BLaER1 treated with 17β-estradiol and CSF1 and Interleukin-3, amounts not matched to agents 10 nM and 100 nM (cell line): ENCODE data around the gene KIT.
"Not testable (repeated sequence)": the region's sequence is repeated elsewhere in the genome, so short reads cannot be mapped to it uniquely, and the experiment has no call there.

Source experiments
- H3K27ac ChIP-seq, 11 experiments: shearing (Covaris generic); formaldehyde crosslinking; 2 replicates each; pipeline ENCODE4 v1.8.1; 2022
- H3K27me3 ChIP-seq, 11 experiments: shearing (Covaris generic); formaldehyde crosslinking; 2 replicates each; pipeline ENCODE4 v1.8.1; 2022
- H3K36me3 ChIP-seq, 11 experiments: shearing (Covaris generic); formaldehyde crosslinking; 2 replicates each; pipeline ENCODE4 v1.8.1; 2022
- H3K4me1 ChIP-seq, 10 experiments: shearing (Covaris generic); formaldehyde crosslinking; 2 replicates each; pipeline ENCODE4 v1.8.1; 2022
- H3K4me2 ChIP-seq, 11 experiments: shearing (Covaris generic); formaldehyde crosslinking; 2 replicates each; pipeline ENCODE4 v1.8.1; 2022
- H3K4me3 ChIP-seq, 10 experiments: shearing (Covaris generic); formaldehyde crosslinking; 2 replicates each; pipeline ENCODE4 v1.8.1; 2022
- H3K9ac ChIP-seq, 11 experiments: shearing (Covaris generic); formaldehyde crosslinking; 2 replicates each; pipeline ENCODE4 v1.8.1; 2022
- H3K9me3 ChIP-seq, 11 experiments: shearing (Covaris generic); formaldehyde crosslinking; replicated peaks in 1 of 11; 2 replicates each; pipeline ENCODE4 v1.8.1; 2022
- H4K20me1 ChIP-seq, 11 experiments: shearing (Covaris generic); formaldehyde crosslinking; 2 replicates each; pipeline ENCODE4 v1.8.1; 2022
- Cebpa-rat ChIP-seq, 11 experiments: shearing (Covaris generic); IDR thresholded peaks; 2 replicates each; pipeline ENCODE4 v1.8.1; 2022

The KIT gene

DNA sequence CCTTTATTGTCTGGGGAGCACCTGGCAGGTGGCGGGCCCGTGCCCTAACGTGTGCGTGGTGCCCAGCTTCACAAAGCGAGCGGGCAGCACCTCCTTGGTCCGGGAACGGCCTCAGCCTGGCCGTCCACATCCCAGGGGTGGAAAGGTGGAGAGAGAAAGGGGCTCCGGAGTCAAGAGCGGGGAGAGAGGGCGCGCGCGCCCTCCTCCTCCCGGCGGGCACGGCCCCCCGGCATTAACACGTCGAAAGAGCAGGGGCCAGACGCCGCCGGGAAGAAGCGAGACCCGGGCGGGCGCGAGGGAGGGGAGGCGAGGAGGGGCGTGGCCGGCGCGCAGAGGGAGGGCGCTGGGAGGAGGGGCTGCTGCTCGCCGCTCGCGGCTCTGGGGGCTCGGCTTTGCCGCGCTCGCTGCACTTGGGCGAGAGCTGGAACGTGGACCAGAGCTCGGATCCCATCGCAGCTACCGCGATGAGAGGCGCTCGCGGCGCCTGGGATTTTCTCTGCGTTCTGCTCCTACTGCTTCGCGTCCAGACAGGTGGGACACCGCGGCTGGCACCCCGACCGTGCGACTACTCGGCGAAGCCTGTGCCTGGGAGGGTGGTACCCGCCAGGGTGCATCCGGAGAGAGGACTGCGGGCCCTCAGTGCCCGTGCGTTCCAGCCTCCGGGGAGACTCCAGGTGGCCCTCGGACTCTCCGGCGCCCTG is at the start of gene KIT:
Gene KIT, plus strand, starts transcription at position 407 of the 701 bp plus-strand sequence. Its CDS starts 58 bp downstream, at position 465.
- Histone ChIP-seq H3K27ac (no peak within 1 kb of the TSS), H3K4me3 (peak within 1 kb of the TSS; percentile 56 to 75 (median 64)), H3K4me1 (peaks cover 8 to 30% (median 25%) of the 10 kb centered on the region in 10 experiments; a peak in 18 of 20 replicates), H4K20me1 (peaks cover 0 to 33% (median 6%) of the 10 kb centered on the region in 11 experiments; a peak in 8 of 22 replicates), H3K36me3 (no peaks in the 10 kb centered on the region), H3K27me3 (peaks cover 50 to 78% (median 71%) of the 10 kb centered on the region in 11 experiments), H3K9ac (peak within 1 kb of the TSS; percentile 20 to 73 (median 60); a peak in 20 of 22 replicates), H3K9me3 (no peaks in the 10 kb centered on the region), H3K4me2 (peak within 1 kb of the TSS; percentile 94 to 100 (median 100))
- no peak for TF ChIP-seq Cebpa-rat (IDR thresholded peaks at IDR 0.05)

DNA sequence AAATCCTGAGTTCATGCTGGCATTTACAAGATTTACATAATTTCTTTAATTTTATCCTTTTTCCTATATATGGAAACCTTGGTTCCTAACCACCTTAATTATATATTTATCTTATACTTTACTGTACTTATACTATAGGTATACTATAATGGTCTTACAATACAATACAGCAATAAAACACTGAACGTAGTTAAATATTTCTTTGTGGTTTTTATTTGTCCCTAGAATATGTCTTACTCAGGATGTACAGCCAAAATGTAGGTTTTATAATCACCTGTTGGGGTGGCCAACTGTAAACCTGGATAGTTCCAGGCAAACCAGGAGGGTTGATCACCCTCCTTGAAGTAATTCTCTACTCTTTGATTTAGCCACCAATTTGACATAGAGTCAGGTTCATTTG is 48.4 kb upstream of the KIT start:
- Histone ChIP-seq H3K9ac (no peak overlapping the region), H4K20me1 (no peaks in the 10 kb centered on the region), H3K4me2 (no peak overlapping the region), H3K4me3 (no peak overlapping the region), H3K27me3 (no peaks in the 10 kb centered on the region), H3K27ac (no peak overlapping the region), H3K4me1 (no peaks in the 10 kb centered on the region), H3K36me3 (no peaks in the 10 kb centered on the region), H3K9me3 (0 out of 22 replicates have a peak, but pooled peaks cover 0 to 4% (median 0%) of the 10 kb centered on the region in 11 experiments)
- TF ChIP-seq Cebpa-rat (IDR thresholded peaks at IDR 0.05) = no peak

GRCh38 chr4:54614149-54614548 is 43.6 kb upstream of the KIT start:
- Histone ChIP-seq H3K9ac (no peak overlapping the region), H4K20me1 (no peaks in the 10 kb centered on the region), H3K36me3 (no peaks in the 10 kb centered on the region), H3K27me3 (no peaks in the 10 kb centered on the region), H3K9me3 (no peaks in the 10 kb centered on the region), H3K4me1 (no peaks in the 10 kb centered on the region), H3K4me3 (no peak overlapping the region), H3K27ac (no peak overlapping the region), H3K4me2 (no peak overlapping the region)
- TF ChIP-seq Cebpa-rat (IDR thresholded peaks at IDR 0.05) = peak in 2 of 11 experiments; percentile 32 to 68; a peak in 3 of 22 replicates

DNA sequence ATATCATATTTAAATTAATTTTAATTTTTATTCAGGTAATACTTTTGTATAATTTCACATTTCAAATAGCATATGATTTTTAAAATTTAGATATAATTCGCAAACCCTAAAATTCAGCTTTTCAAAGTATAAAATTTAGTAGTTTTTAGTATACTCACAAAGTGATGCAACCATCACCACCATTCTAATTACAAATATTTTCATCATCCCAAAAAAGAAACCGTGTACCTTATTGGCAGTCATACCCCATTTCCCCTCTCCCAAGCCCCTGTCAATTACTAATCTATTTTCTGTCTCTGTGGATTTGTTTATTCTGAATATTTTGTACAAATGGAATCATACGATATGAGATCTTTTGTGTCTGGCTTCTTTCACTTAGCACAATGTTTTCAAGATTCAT is 37.0 kb upstream of the KIT start:
- H3K9me3 ChIP-seq = no peaks in the 10 kb centered on the region
- no peaks in the 10 kb centered on the region for H3K27me3 ChIP-seq
- no peaks in the 10 kb centered on the region for H3K4me1 ChIP-seq
- no peak overlapping the region for H3K4me2 ChIP-seq
- H3K4me3 ChIP-seq = no peak overlapping the region
- H3K9ac ChIP-seq = no peak overlapping the region
- no peak overlapping the region for H3K27ac ChIP-seq
- H3K36me3 ChIP-seq = no peaks in the 10 kb centered on the region
- no peak for TF ChIP-seq Cebpa-rat (IDR thresholded peaks at IDR 0.05)
- no peaks in the 10 kb centered on the region for H4K20me1 ChIP-seq

- Histone ChIP-seq H3K4me3 (no peak overlapping the region), H3K4me2 (no peak overlapping the region), H3K36me3 (no peaks in the 10 kb centered on the region), H3K4me1 (no peaks in the 10 kb centered on the region), H4K20me1 (no peaks in the 10 kb centered on the region), H3K9me3 (no peaks in the 10 kb centered on the region), H3K9ac (no peak overlapping the region), H3K27me3 (no peaks in the 10 kb centered on the region), H3K27ac (no peak overlapping the region)
- TF ChIP-seq Cebpa-rat (IDR thresholded peaks at IDR 0.05) = no peak
These were observed 32.4 kb upstream of the KIT start for GRCh38 chr4:54625391-54625790.

GRCh38 chr4:54626113-54626512 is 31.6 kb upstream of the KIT start:
- TF ChIP-seq Cebpa-rat (IDR thresholded peaks at IDR 0.05) = no peak
- no peak overlapping the region for H3K9ac ChIP-seq
- H3K27me3 ChIP-seq = no peaks in the 10 kb centered on the region
- H3K4me2 ChIP-seq = no peak overlapping the region
- no peaks in the 10 kb centered on the region for H3K4me1 ChIP-seq
- H3K27ac ChIP-seq = no peak overlapping the region
- H3K36me3 ChIP-seq = no peaks in the 10 kb centered on the region
- H4K20me1 ChIP-seq = no peaks in the 10 kb centered on the region
- H3K9me3 ChIP-seq = no peaks in the 10 kb centered on the region
- no peak overlapping the region for H3K4me3 ChIP-seq

- Histone ChIP-seq H3K4me3 (no peak overlapping the region), H3K36me3 (no peaks in the 10 kb centered on the region), H3K27me3 (no peaks in the 10 kb centered on the region), H3K27ac (no peak overlapping the region), H3K4me2 (no peak overlapping the region), H3K4me1 (no peaks in the 10 kb centered on the region), H3K9ac (no peak overlapping the region), H4K20me1 (no peaks in the 10 kb centered on the region), H3K9me3 (peaks cover 0 to 15% (median 10%) of the 10 kb centered on the region in 11 experiments; a peak in 12 of 22 replicates)
- no peak for TF ChIP-seq Cebpa-rat (IDR thresholded peaks at IDR 0.05)
These were observed 25.2 kb upstream of the KIT start for GRCh38 chr4:54632537-54632936.

DNA sequence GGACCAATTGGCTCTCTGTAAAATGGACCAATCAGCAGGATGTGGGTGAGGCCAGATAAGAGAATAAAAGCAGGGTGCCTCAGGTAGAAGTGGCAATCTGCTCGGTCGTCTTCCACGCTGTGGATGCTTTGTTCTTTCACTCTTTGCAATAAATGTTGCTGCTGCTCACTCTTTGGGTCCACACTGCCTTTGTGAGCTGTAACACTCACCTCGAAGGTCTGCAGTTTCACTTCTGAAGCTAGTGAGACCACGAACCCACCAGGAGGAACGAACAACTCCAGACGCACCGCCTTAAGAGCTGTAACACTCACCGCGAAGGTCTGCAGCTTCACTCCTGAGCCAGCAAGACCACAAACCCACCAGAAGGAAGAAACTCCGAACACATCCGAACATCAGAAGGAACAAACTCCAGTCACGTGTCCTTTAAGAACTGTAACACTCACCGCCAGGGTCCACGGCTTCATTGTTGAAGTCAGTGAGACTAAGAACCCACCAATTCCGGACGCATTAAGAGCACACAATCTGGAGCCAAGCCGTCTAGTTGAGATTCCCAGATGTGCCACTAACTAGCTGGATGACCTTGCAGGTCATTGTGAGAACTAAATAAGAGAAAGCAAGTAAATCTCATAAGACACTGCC is 24.5 kb upstream of the KIT start:
- H4K20me1 ChIP-seq, H3K27ac ChIP-seq, H3K4me3 ChIP-seq, H3K4me2 ChIP-seq, H3K27me3 ChIP-seq, H3K36me3 ChIP-seq, H3K9ac ChIP-seq, H3K4me1 ChIP-seq: not testable (repeated sequence)
- H3K9me3 ChIP-seq = peaks cover 0 to 15% (median 10%) of the 10 kb centered on the region in 11 experiments; a peak in 12 of 22 replicates

- Histone ChIP-seq H3K9me3 (peaks cover 0 to 15% (median 10%) of the 10 kb centered on the region in 11 experiments; a peak in 12 of 22 replicates), H3K4me3 (no peak overlapping the region), H3K4me1 (no peaks in the 10 kb centered on the region), H3K4me2 (no peak overlapping the region), H3K27ac (no peak overlapping the region), H4K20me1 (no peaks in the 10 kb centered on the region), H3K9ac (no peak overlapping the region), H3K36me3 (no peaks in the 10 kb centered on the region), H3K27me3 (no peaks in the 10 kb centered on the region)
- TF ChIP-seq Cebpa-rat (IDR thresholded peaks at IDR 0.05) = no peak
These were observed 22.4 kb upstream of the KIT start for GRCh38 chr4:54635318-54635717.

- no peak for TF ChIP-seq Cebpa-rat (IDR thresholded peaks at IDR 0.05)
These were observed 20.4 kb upstream of the KIT start for GRCh38 chr4:54637325-54637724.

GRCh38 chr4:54641101-54641500 is 16.7 kb upstream of the KIT start:
- not testable (repeated sequence) for H3K4me3 ChIP-seq, H3K4me2 ChIP-seq, H3K4me1 ChIP-seq, H3K9ac ChIP-seq, H3K9me3 ChIP-seq, H3K36me3 ChIP-seq, H3K27ac ChIP-seq, H4K20me1 ChIP-seq, H3K27me3 ChIP-seq

More at GRCh38 chr4:54637325-54637724, 20.4 kb upstream of the KIT start:
- no peaks in the 10 kb centered on the region for H3K36me3 ChIP-seq
- no peak overlapping the region for H3K4me2 ChIP-seq
- no peaks in the 10 kb centered on the region for H4K20me1 ChIP-seq
- no peaks in the 10 kb centered on the region for H3K27me3 ChIP-seq
- no peak overlapping the region for H3K9ac ChIP-seq
- H3K4me1 ChIP-seq = no peaks in the 10 kb centered on the region
- peaks cover 0 to 7% (median 6%) of the 10 kb centered on the region in 11 experiments; a peak in 12 of 22 replicates for H3K9me3 ChIP-seq
- H3K27ac ChIP-seq = no peak overlapping the region
- H3K4me3 ChIP-seq = no peak overlapping the region
